H1 (cell line): Measurements from ENCODE around the gene TMEM229B. TPM values are rescaled to one million over a fixed set of nuclear protein-coding genes. Genes with fewer than 3 reads are reported as not detected.

Experiments used
- CTCF ChIA-PET: fragments of 300-600 bp; sonication (Branson Sonifier 250); formaldehyde crosslinking; loops from one replicate; lab custom pipeline; 2021; ENCODE audit not compliant: partially characterized antibody; lab: Charles Lee
- POLR2A ChIA-PET: fragments of 300-600 bp; sonication (Branson Sonifier 250); formaldehyde crosslinking; loops from one replicate; lab custom pipeline; 2021; ENCODE audit warnings: inconsistent platforms; ENCODE audit not compliant: partially characterized antibody; lab: Charles Lee
- DNase-seq, 2 experiments: peaks; one replicate each; pipeline versions ENCODE4 v3.0.0 to v3.0.0-alpha.2; 2010 to 2022; ENCODE audit warnings: low spot score in 2 of 2, low read depth in 1 of 2, mixed read lengths in 1 of 2
- FAIRE-seq: peaks from 2 replicates; lab custom pipeline; 2011; peaks lifted over from hg19 to GRCh38; lab: Jason Lieb, UNC
- H2AFZ ChIP-seq: 2 replicates; pipeline ENCODE4 v1.8.1; 2012; ENCODE audit warnings: low read length, inconsistent platforms
- H2AK5ac ChIP-seq: 2 replicates; pipeline ENCODE4 v1.6.1; 2013; ENCODE audit warnings: low read depth, low read length
- H2BK120ac ChIP-seq: replicated peaks from 2 replicates; pipeline ENCODE3; 2013; ENCODE audit warnings: low read depth, low read length, inconsistent platforms
- H2BK12ac ChIP-seq: 2 replicates; pipeline ENCODE4 v1.6.1; 2013; ENCODE audit warnings: low read depth, low read length
- H2BK15ac ChIP-seq: 2 replicates; pipeline ENCODE4 v1.6.1; 2013; ENCODE audit warnings: low read length
- H2BK20ac ChIP-seq: 2 replicates; pipeline ENCODE4 v1.6.1; 2013; ENCODE audit warnings: low read length
- H2BK5ac ChIP-seq: 2 replicates; pipeline ENCODE4 v1.6.1; 2013; ENCODE audit warnings: low read depth, low read length
- H3K14ac ChIP-seq: 2 replicates; pipeline ENCODE4 v1.6.1; 2013; ENCODE audit warnings: inconsistent platforms; ENCODE audit not compliant: insufficient read length
- H3K18ac ChIP-seq: 2 replicates; pipeline ENCODE4 v1.6.1; 2013; ENCODE audit warnings: low read length; ENCODE audit errors: extremely low read depth
- H3K23ac ChIP-seq: 2 replicates; pipeline ENCODE4 v1.6.1; 2013; ENCODE audit warnings: inconsistent platforms; ENCODE audit not compliant: insufficient read length
- H3K23me2 ChIP-seq: 2 replicates; pipeline ENCODE4 v1.6.1; 2013; ENCODE audit warnings: low read depth, low read length
- H3K27ac ChIP-seq: 2 replicates; pipeline ENCODE4 v1.6.1; 2011; ENCODE audit warnings: low read depth, low read length, inconsistent platforms
- H3K27me3 ChIP-seq, 4 experiments: replicated peaks in 1 of 4; 1 replicate in 1 of 4; 2 replicates in 3 of 4; pipeline versions ENCODE4 v1.6.1 to v1.8.1; 2011 to 2013; ENCODE audit warnings: low read length in 3 of 4, mild to moderate bottlenecking in 3 of 4, inconsistent platforms in 2 of 4, mixed read lengths in 2 of 4, moderate library complexity in 1 of 4; ENCODE audit not compliant: control insufficient read depth in 3 of 4, insufficient read depth in 3 of 4; ENCODE audit errors: extremely low read depth in 1 of 4
- H3K36me3 ChIP-seq, 4 experiments: 2 replicates each; pipeline versions ENCODE4 v1.6.1 to v1.8.1; 2011 to 2013; ENCODE audit warnings: mild to moderate bottlenecking in 4 of 4, low read length in 3 of 4, moderate library complexity in 2 of 4, control low read depth in 1 of 4, inconsistent platforms in 1 of 4; ENCODE audit not compliant: insufficient read depth in 4 of 4, control insufficient read depth in 2 of 4
- H3K4ac ChIP-seq: replicated peaks from 2 replicates; pipeline ENCODE3; 2013; ENCODE audit warnings: low read length, low read depth, mixed read lengths, inconsistent platforms; ENCODE audit not compliant: insufficient read length
- H3K4me1 ChIP-seq, 4 experiments: replicated peaks in 1 of 4; 1 replicate in 1 of 4; 2 replicates in 3 of 4; pipeline versions ENCODE4 v1.6.1 to v1.8.1; 2011 to 2013; ENCODE audit warnings: low read length in 3 of 4, inconsistent platforms in 2 of 4, mixed read lengths in 1 of 4; ENCODE audit not compliant: insufficient read depth in 4 of 4, control insufficient read depth in 3 of 4
- H3K4me2 ChIP-seq, 2 experiments: 2 replicates each; pipeline versions ENCODE4 v1.6.1 to v1.8.1; 2011 to 2013; ENCODE audit warnings: low read depth in 2 of 2, low read length in 2 of 2, control low read depth in 1 of 2, inconsistent platforms in 1 of 2, mild to moderate bottlenecking in 1 of 2; ENCODE audit not compliant: insufficient read depth in 1 of 2
- H3K4me3 ChIP-seq, 4 experiments: fragments of 200-600, 300-600 bp in 1 of 4; sonication (generic), shearing (Covaris generic), sonication (Bioruptor Twin) in 1 of 4; 2 replicates each; pipeline versions ENCODE4 v1.5.1 to v1.8.1; 2011 to 2016; ENCODE audit warnings: low read length in 4 of 4, low read depth in 3 of 4, control low read depth in 2 of 4, inconsistent platforms in 2 of 4, mild to moderate bottlenecking in 2 of 4, mixed read lengths in 1 of 4, moderate library complexity in 1 of 4; ENCODE audit not compliant: insufficient read depth in 2 of 4; ENCODE audit errors: extremely low read depth in 1 of 4
- H3K56ac ChIP-seq: replicated peaks from 2 replicates; pipeline ENCODE3; 2013; ENCODE audit warnings: low read depth, mild to moderate bottlenecking, mixed read lengths, low read length, inconsistent platforms; ENCODE audit not compliant: insufficient read length
- H3K79me1 ChIP-seq: 2 replicates; pipeline ENCODE4 v1.6.1; 2013; ENCODE audit warnings: low read depth, low read length, control low read depth
- H3K79me2 ChIP-seq, 2 experiments: 2 replicates each; pipeline versions ENCODE4 v1.6.1 to v1.8.1; 2012 to 2013; ENCODE audit warnings: low read length in 2 of 2, mild to moderate bottlenecking in 2 of 2, inconsistent platforms in 1 of 2; ENCODE audit not compliant: insufficient read depth in 2 of 2, control insufficient read depth in 1 of 2
- H3K9ac ChIP-seq, 4 experiments: replicated peaks in 1 of 4; 1 replicate in 1 of 4; 2 replicates in 3 of 4; pipeline versions ENCODE4 v1.6.1 to v1.8.1; 2011 to 2013; ENCODE audit warnings: low read depth in 3 of 4, low read length in 3 of 4, control low read depth in 2 of 4, mild to moderate bottlenecking in 2 of 4, moderate library complexity in 2 of 4, inconsistent platforms in 1 of 4; ENCODE audit errors: extremely low read depth in 1 of 4
- H3K9me3 ChIP-seq, 2 experiments: 2 replicates each; pipeline versions ENCODE4 v1.6.1 to v1.8.1; 2012 to 2013; ENCODE audit warnings: mild to moderate bottlenecking in 2 of 2, moderate library complexity in 2 of 2, control low read depth in 1 of 2, inconsistent platforms in 1 of 2, low read depth in 1 of 2, low read length in 1 of 2, mixed read lengths in 1 of 2; ENCODE audit not compliant: insufficient read depth in 2 of 2
- H4K20me1 ChIP-seq, 2 experiments: replicated peaks in 1 of 2; 2 replicates each; pipeline versions ENCODE3 to v1.8.1; 2011 to 2013; ENCODE audit warnings: inconsistent platforms in 2 of 2, low read length in 2 of 2, mild to moderate bottlenecking in 1 of 2; ENCODE audit not compliant: insufficient read depth in 2 of 2, control insufficient read depth in 1 of 2
- H4K5ac ChIP-seq: 2 replicates; pipeline ENCODE4 v1.6.1; 2013; ENCODE audit warnings: low read length, low read depth, mixed read lengths, inconsistent platforms; ENCODE audit not compliant: insufficient read length
- H4K8ac ChIP-seq: 2 replicates; pipeline ENCODE4 v1.8.0; 2013; ENCODE audit warnings: mild to moderate bottlenecking, moderate library complexity, low read length, inconsistent platforms; ENCODE audit not compliant: insufficient read depth; ENCODE audit errors: extremely low read depth
- H4K91ac ChIP-seq: replicated peaks from 2 replicates; pipeline ENCODE3; 2013; ENCODE audit warnings: low read length, mixed read lengths, inconsistent platforms; ENCODE audit not compliant: insufficient read length
- ATF3 ChIP-seq: IDR thresholded peaks from 2 replicates; pipeline ENCODE4 v1.6.1; 2011; ENCODE audit warnings: low read depth, mild to moderate bottlenecking, low read length; ENCODE audit not compliant: insufficient read depth
- CBX8 ChIP-seq: fragments of 300-800, 300-1000 bp; sonication (generic); IDR thresholded peaks from 2 replicates; pipeline ENCODE4 v1.7.1; 2016; ENCODE audit warnings: low read depth, low read length, borderline replicate concordance
- MAX ChIP-seq: IDR thresholded peaks from 2 replicates; pipeline ENCODE4 v1.6.1; 2012; ENCODE audit warnings: inconsistent platforms
- PHF8 ChIP-seq: fragments of 200-600 bp; sonication (generic); conservative IDR thresholded peaks from 2 replicates; pipeline ENCODE4 v1.7.1; 2012; ENCODE audit warnings: low read depth, mild to moderate bottlenecking, inconsistent platforms, low read length, moderate library complexity
- RAD21 ChIP-seq, 2 experiments: IDR thresholded peaks in 1 of 2; conservative IDR thresholded peaks in 1 of 2; 2 replicates each; pipeline ENCODE4 v1.6.1; 2011; ENCODE audit warnings: low read depth in 2 of 2, low read length in 2 of 2, improper control_type of control experiment in 1 of 2, inconsistent platforms in 1 of 2, mild to moderate bottlenecking in 1 of 2, moderate library complexity in 1 of 2
- RFX5 ChIP-seq: IDR thresholded peaks from 2 replicates; pipeline ENCODE4 v1.6.1; 2011; ENCODE audit warnings: low read depth, low read length, improper control_type of control experiment, borderline replicate concordance
- RXRA ChIP-seq: IDR thresholded peaks from 2 replicates; pipeline ENCODE4 v1.6.1; 2011; ENCODE audit warnings: low read depth, mild to moderate bottlenecking, low read length, moderate library complexity; ENCODE audit not compliant: insufficient read depth
- SIX5 ChIP-seq: IDR thresholded peaks from 2 replicates; pipeline ENCODE4 v1.6.1; 2011; ENCODE audit warnings: mild to moderate bottlenecking, low read depth, low read length
- TAF1 ChIP-seq: IDR thresholded peaks from 2 replicates; pipeline ENCODE4 v1.6.1; 2011; ENCODE audit warnings: mild to moderate bottlenecking, low read depth, low read length
- TAF7 ChIP-seq: optimal IDR thresholded peaks from 2 replicates; pipeline ENCODE3; 2011; ENCODE audit warnings: low read depth, mild to moderate bottlenecking, inconsistent platforms, low read length, moderate library complexity, borderline replicate concordance
- USF2 ChIP-seq: IDR thresholded peaks from 2 replicates; pipeline ENCODE4 v1.6.1; 2011; ENCODE audit warnings: low read length, improper control_type of control experiment
- WGBS, 2 experiments: shearing (Covaris generic) in 1 of 2; methylation state at CpG; one replicate each; pipeline versions ENCODE4 v1.1.6 to v1.1.7; 2013 to 2015; ENCODE audit warnings: low lambda C conversion rate in 2 of 2, mixed read lengths in 2 of 2, inconsistent platforms in 1 of 2, low coverage in 1 of 2, missing lambda C conversion rate in 1 of 2; ENCODE audit not compliant: insufficient replicate concordance in 2 of 2, insufficient coverage in 1 of 2, insufficient read length in 1 of 2; ENCODE audit errors: extremely low coverage in 1 of 2, missing lambda C conversion rate in 1 of 2; 5-methylcytosine and 5-hydroxymethylcytosine counted together
- polyA plus RNA-seq, 7 experiments: library from polyadenylated mRNA; depleted of rRNA in 3 of 7; stranded (reverse) in 5 of 7; unstranded in 2 of 7; fragments of >200 nt in 5 of 7; fragments of 200-250 nt in 2 of 7; gene quantifications; 1 replicate in 5 of 7; 2 replicates in 1 of 7; 4 replicates in 1 of 7; pipeline versions ENCODE4 v1.2.1 to v1.2.3, GENCODE V29; 2011 to 2013; ENCODE audit warnings: missing spikeins in 2 of 7, mixed read lengths in 2 of 7
- total RNA-seq: library from RNA; stranded (reverse); fragmentation: NEBNext Ultra II Directional; extraction: Animal tissue kit (Norgen Biotek cat#: 25700); gene quantifications from 2 replicates; pipeline ENCODE4 v1.2.1, GENCODE V29; 2021

The TMEM229B gene
- total and polyA plus RNA-seq, 2 of the 8 experiments (the other 6 are each of a cell fraction or from before 2014, with no cell fraction given), result 0.73 to 0.85 TPM

GRCh38 chr14:67464377-67464776 lies 24.1 kb downstream of the TMEM229B start:
- Histone ChIP-seq H2BK5ac (no peak overlapping the region), H3K56ac (no peak overlapping the region), H4K5ac (no peak overlapping the region), H3K18ac (no peak overlapping the region), H3K27ac (no peak overlapping the region), H3K79me1 (no peaks in the 10 kb centered on the region), H3K9me3 (no peaks in the 10 kb centered on the region), H2BK12ac (no peak overlapping the region), H3K79me2 (no peaks in the 10 kb centered on the region), H3K4me3 (no peak overlapping the region), H3K27me3 (no peaks in the 10 kb centered on the region; a peak in 1 of 7 replicates), H2BK15ac (no peak overlapping the region), H2BK20ac (no peak overlapping the region), H3K9ac (no peak overlapping the region), H3K23ac (no peak overlapping the region), H3K4me2 (no peak overlapping the region; a peak in 1 of 4 replicates), H4K20me1 (no peaks in the 10 kb centered on the region), H3K4me1 (peaks cover 0 to 2% (median 0%) of the 10 kb centered on the region in 4 experiments; a peak in 2 of 7 replicates), H2BK120ac (no peak overlapping the region), H4K91ac (no peak overlapping the region), H3K14ac (no peak overlapping the region), H3K23me2 (no peaks in the 10 kb centered on the region; the same call in 1 of the 2 replicates), H2AK5ac (no peak overlapping the region), H3K36me3 (no peaks in the 10 kb centered on the region), H2AFZ (no peak overlapping the region), H4K8ac (no peak overlapping the region), H3K4ac (no peak overlapping the region)
- no peak for FAIRE-seq
- no peak for DNase-seq
- ChIA-PET CTCF (interaction anchor here (0.8 to 7.6 kb wide), 15 partner anchors 7 to 120 kb away, joined by 3 to 68 read pairs (median 6); no protein-coding TSS in a partner anchor), POLR2A (no interaction called here)
- WGBS, 2 experiments, result 88% methylated on average over 6 of the region's 6 CpGs; no CpG with 5 or more reads in 1 of the 2 experiments
- TF ChIP-seq TAF1 (no peak), MAX (no peak), RFX5 (no peak), SIX5 (no peak), USF2 (no peak), ATF3 (no peak), RAD21 (IDR thresholded peaks at IDR 0.05 in 1 of 2, conservative IDR thresholded peaks at IDR 0.05 in 1 of 2; ENCODE audit: low read depth in 2 of 2, low read length in 2 of 2) (no peak), RXRA (no peak), PHF8 (no peak), TAF7 (no peak), CBX8 (no peak)
